Karpas-422 (cell line): Measurements from ENCODE around the gene PI4KA. TPM values are rescaled to one million over a fixed set of nuclear protein-coding genes. Genes with fewer than 3 reads are reported as not detected.

Source experiments
- DNase-seq: peaks from one replicate; pipeline ENCODE4 v3.0.0-alpha.2; 2015
- H2AFZ ChIP-seq: fragments of 200-600 bp; sonication (generic); 2 replicates; pipeline ENCODE4 v1.6.1; 2014; ENCODE audit warnings: antibody characterized with exemption, low read length, mixed read lengths
- H3K27ac ChIP-seq: fragments of 200-600 bp; sonication (generic); 2 replicates; pipeline ENCODE4 v1.5.1; 2014; ENCODE audit warnings: mild to moderate bottlenecking, low read length, moderate library complexity
- H3K27me3 ChIP-seq: fragments of 200-600 bp; sonication (generic); 2 replicates; pipeline ENCODE4 v1.6.1; 2014; ENCODE audit warnings: low read length, mixed read lengths
- H3K36me3 ChIP-seq: fragments of 200-600 bp; sonication (generic); 2 replicates; pipeline ENCODE4 v1.6.1; 2014; ENCODE audit warnings: low read length, mixed read lengths; ENCODE audit not compliant: insufficient read depth
- H3K4me1 ChIP-seq: fragments of 200-600 bp; sonication (generic); 2 replicates; pipeline ENCODE4 v1.6.1; 2014; ENCODE audit warnings: mild to moderate bottlenecking, low read length, mixed read lengths
- H3K4me2 ChIP-seq: fragments of 200-600 bp; sonication (generic); 2 replicates; pipeline ENCODE4 v1.6.1; 2014; ENCODE audit warnings: low read length, low read depth, mild to moderate bottlenecking; ENCODE audit not compliant: poor library complexity, severe bottlenecking
- H3K4me3 ChIP-seq: fragments of 200-600 bp; sonication (generic); 2 replicates; pipeline ENCODE4 v1.5.1; 2014; ENCODE audit warnings: mild to moderate bottlenecking, antibody characterized with exemption, low read length, mixed read lengths
- H3K79me2 ChIP-seq: fragments of 200-600 bp; sonication (generic); 2 replicates; pipeline ENCODE4 v1.6.1; 2014; ENCODE audit warnings: mild to moderate bottlenecking, low read length, mixed read lengths
- H3K9ac ChIP-seq: fragments of 200-600 bp; sonication (generic); 2 replicates; pipeline ENCODE4 v1.6.0; 2014; ENCODE audit warnings: low read length
- H3K9me2 ChIP-seq: fragments of 200-600 bp; sonication (generic), shearing (Covaris generic); replicated peaks from 2 replicates; pipeline ENCODE4 v1.6.0; 2014; ENCODE audit warnings: mild to moderate bottlenecking, low read length, moderate library complexity; ENCODE audit not compliant: insufficient read depth
- H3K9me3 ChIP-seq: fragments of 300-700, 200-600 bp; sonication (generic); 2 replicates; pipeline ENCODE4 v1.6.1; 2014; ENCODE audit warnings: low read length, mixed read lengths
- H4K20me1 ChIP-seq: fragments of 200-600 bp; sonication (generic); 2 replicates; pipeline ENCODE4 v1.6.1; 2014; ENCODE audit warnings: mild to moderate bottlenecking, antibody characterized with exemption, low read length, low read depth; ENCODE audit not compliant: insufficient read depth
- total RNA-seq: library from RNA; depleted of rRNA; stranded (reverse); fragments of >200 nt; shearing (Covaris generic); gene quantifications from 2 replicates; pipeline ENCODE4 v1.2.3, GENCODE V29; 2014; ENCODE audit warnings: low replicate concordance

Gene PI4KA
- total RNA-seq, 1 experiment from 2014 or later = 80.7 TPM

GRCh38 chr22:20862540-20862939 lies 3.9 kb upstream of the PI4KA start:
- no peak for DNase-seq
- Histone ChIP-seq H3K79me2 (peaks cover 47% of the 10 kb centered on the region), H4K20me1 (peaks cover 5% of the 10 kb centered on the region), H3K27ac (no peak overlapping the region), H3K9me3 (no peaks in the 10 kb centered on the region), H3K4me3 (no peak overlapping the region), H3K9ac (no peak overlapping the region), H3K4me2 (no peak overlapping the region), H3K4me1 (peaks cover 11% of the 10 kb centered on the region), H3K36me3 (no peaks in the 10 kb centered on the region), H3K27me3 (no peaks in the 10 kb centered on the region), H3K9me2 (no peaks in the 10 kb centered on the region), H2AFZ (no peak overlapping the region)

GRCh38 chr22:20859615-20860014 lies 1.0 kb upstream of the PI4KA start:
- Histone ChIP-seq H3K4me3 (peak overlapping the region; percentile 89), H3K27ac (no peak overlapping the region), H3K4me1 (peaks cover 29% of the 10 kb centered on the region), H3K9me2 (no peaks in the 10 kb centered on the region), H3K27me3 (no peaks in the 10 kb centered on the region), H3K9ac (peak overlapping the region; percentile 87), H3K4me2 (peak overlapping the region; percentile 91), H2AFZ (peak overlapping the region; percentile 72; the same call in 1 of the 2 replicates), H3K36me3 (no peaks in the 10 kb centered on the region), H4K20me1 (peaks cover 12% of the 10 kb centered on the region), H3K9me3 (no peaks in the 10 kb centered on the region), H3K79me2 (peaks cover 75% of the 10 kb centered on the region)
- no peak for DNase-seq

GRCh38 chr22:20857838-20858614 lies 585 bp downstream of the PI4KA start:
- Histone ChIP-seq H4K20me1 (peaks cover 16% of the 10 kb centered on the region), H3K4me1 (peaks cover 35% of the 10 kb centered on the region), H3K79me2 (peaks cover 88% of the 10 kb centered on the region), H3K9me3 (no peaks in the 10 kb centered on the region), H3K36me3 (no peaks in the 10 kb centered on the region), H3K9ac (peak overlapping the region; percentile 85), H2AFZ (0 out of 2 replicates have a peak overlapping the region, but pooled peaks have one; percentile 51), H3K4me3 (peak overlapping the region; percentile 89), H3K27me3 (no peaks in the 10 kb centered on the region), H3K27ac (peak overlapping the region; percentile 60), H3K9me2 (no peaks in the 10 kb centered on the region), H3K4me2 (peak overlapping the region; percentile 89)
- peak; percentile 90 for DNase-seq

- H3K9ac ChIP-seq = peak overlapping the region; percentile 85
- no peaks in the 10 kb centered on the region for H3K9me3 ChIP-seq
- DNase-seq = no peak
- H4K20me1 ChIP-seq = peaks cover 21% of the 10 kb centered on the region
- H3K4me2 ChIP-seq = peak overlapping the region; percentile 89
- H3K4me3 ChIP-seq = peak overlapping the region; percentile 89
- H3K36me3 ChIP-seq = no peaks in the 10 kb centered on the region
- no peak overlapping the region for H3K27ac ChIP-seq
- H3K79me2 ChIP-seq = peaks cover 89% of the 10 kb centered on the region
- peaks cover 43% of the 10 kb centered on the region for H3K4me1 ChIP-seq
- H3K27me3 ChIP-seq = no peaks in the 10 kb centered on the region
- H3K9me2 ChIP-seq = no peaks in the 10 kb centered on the region
- no peak overlapping the region for H2AFZ ChIP-seq
These were observed 1.4 kb downstream of the PI4KA start for GRCh38 chr22:20857247-20857643.

- H4K20me1 ChIP-seq = peaks cover 27% of the 10 kb centered on the region
- no peak overlapping the region for H3K27ac ChIP-seq
- peaks cover 98% of the 10 kb centered on the region for H3K79me2 ChIP-seq
- peaks cover 43% of the 10 kb centered on the region for H3K4me1 ChIP-seq
- H3K4me3 ChIP-seq = no peak overlapping the region
- no peak for DNase-seq
- H3K4me2 ChIP-seq = no peak overlapping the region
- no peak overlapping the region for H2AFZ ChIP-seq
- H3K9ac ChIP-seq = no peak overlapping the region
- no peaks in the 10 kb centered on the region for H3K36me3 ChIP-seq
- H3K27me3 ChIP-seq = no peaks in the 10 kb centered on the region
- H3K9me3 ChIP-seq = no peaks in the 10 kb centered on the region
- no peaks in the 10 kb centered on the region for H3K9me2 ChIP-seq
These were observed 5.4 kb downstream of the PI4KA start for GRCh38 chr22:20853236-20853660.

GRCh38 chr22:20852503-20852902 lies 6.1 kb downstream of the PI4KA start:
- Histone ChIP-seq H3K36me3 (no peaks in the 10 kb centered on the region), H3K9me2 (no peaks in the 10 kb centered on the region), H3K4me3 (no peak overlapping the region), H3K27me3 (no peaks in the 10 kb centered on the region), H4K20me1 (peaks cover 22% of the 10 kb centered on the region), H3K9ac (no peak overlapping the region), H2AFZ (no peak overlapping the region), H3K27ac (no peak overlapping the region), H3K79me2 (peaks cover 98% of the 10 kb centered on the region), H3K4me2 (peak overlapping the region; percentile 12), H3K9me3 (no peaks in the 10 kb centered on the region), H3K4me1 (peaks cover 42% of the 10 kb centered on the region)
- no peak for DNase-seq

- H3K4me2 ChIP-seq = peak overlapping the region; percentile 12
- no peaks in the 10 kb centered on the region for H3K36me3 ChIP-seq
- no peak overlapping the region for H3K4me3 ChIP-seq
- H4K20me1 ChIP-seq = peaks cover 18% of the 10 kb centered on the region
- no peak overlapping the region for H3K27ac ChIP-seq
- peaks cover 98% of the 10 kb centered on the region for H3K79me2 ChIP-seq
- peaks cover 38% of the 10 kb centered on the region for H3K4me1 ChIP-seq
- no peak overlapping the region; the same call in 1 of the 2 replicates for H3K9ac ChIP-seq
- H3K9me3 ChIP-seq = no peaks in the 10 kb centered on the region
- H2AFZ ChIP-seq = no peak overlapping the region
- DNase-seq = peak; percentile 47
- no peaks in the 10 kb centered on the region for H3K27me3 ChIP-seq
- no peaks in the 10 kb centered on the region for H3K9me2 ChIP-seq
These were observed 6.5 kb downstream of the PI4KA start for GRCh38 chr22:20852076-20852475.

- no peak overlapping the region for H2AFZ ChIP-seq
- H3K9me3 ChIP-seq = no peaks in the 10 kb centered on the region
- H3K4me1 ChIP-seq = peaks cover 10% of the 10 kb centered on the region
- peaks cover 6% of the 10 kb centered on the region; the same call in 1 of the 2 replicates for H4K20me1 ChIP-seq
- DNase-seq = no peak
- H3K9ac ChIP-seq = no peak overlapping the region
- H3K36me3 ChIP-seq = no peaks in the 10 kb centered on the region
- H3K9me2 ChIP-seq = no peaks in the 10 kb centered on the region
- peaks cover 99% of the 10 kb centered on the region for H3K79me2 ChIP-seq
- no peak overlapping the region for H3K4me3 ChIP-seq
- H3K4me2 ChIP-seq = no peak overlapping the region
- no peak overlapping the region for H3K27ac ChIP-seq
- H3K27me3 ChIP-seq = no peaks in the 10 kb centered on the region
These were observed 11.2 kb downstream of the PI4KA start for GRCh38 chr22:20847318-20847822.
